Panc1 (cell line): Measurements from ENCODE around the gene CDK2. TPM values are rescaled to one million over a fixed set of nuclear protein-coding genes. Genes with fewer than 3 reads are reported as not detected.
A peak's percentile ranks its signal among the peaks of the same experiment; 100 is the strongest.

Experiments
- ATAC-seq: fragments of 200-7000 bp; cut with Tn5 transposase; 2 replicates; pipeline ENCODE4 v1.9.1; 2020; ENCODE audit warnings: mild to moderate bottlenecking, moderate library complexity
- BruUV-seq: library from RNA; stranded (reverse); fragments of 400-500 nt; replicated peaks from 2 replicates; lab custom pipeline; 2021; lab: Mats Ljungman, UMichigan
- CTCF ChIA-PET: fragments of 300-600 bp; sonication (Branson Sonifier 250); formaldehyde crosslinking; loops from one replicate; lab custom pipeline; 2022; ENCODE audit warnings: antibody characterized with exemption; lab: Charles Lee
- POLR2A ChIA-PET: fragments of 300-600 bp; sonication (Branson Sonifier 250); formaldehyde crosslinking; loops from one replicate; lab custom pipeline; 2022; ENCODE audit warnings: antibody characterized with exemption; lab: Charles Lee
- DNase-seq: peaks from one replicate; pipeline ENCODE4 v3.0.0-alpha.2; 2010; ENCODE audit warnings: low read depth, low spot score
- H3K27ac ChIP-seq: 2 replicates; pipeline ENCODE4 v1.5.1; 2011; ENCODE audit warnings: mild to moderate bottlenecking, low read length, inconsistent platforms
- H3K27me3 ChIP-seq: fragments of 200-500 bp; sonication (Bioruptor generic); 2 replicates; pipeline ENCODE4 v1.6.0; 2014; ENCODE audit warnings: low read length, inconsistent platforms; ENCODE audit not compliant: control insufficient read depth, insufficient read depth
- H3K36me3 ChIP-seq: fragments of 200-500 bp; sonication (Bioruptor generic); 2 replicates; pipeline ENCODE4 v1.5.1; 2014; ENCODE audit warnings: inconsistent platforms, mild to moderate bottlenecking, low read length, moderate library complexity; ENCODE audit not compliant: control insufficient read depth, insufficient read depth
- H3K4me1 ChIP-seq: 2 replicates; pipeline ENCODE4 v1.5.1; 2011; ENCODE audit warnings: inconsistent platforms, mild to moderate bottlenecking, low read length, moderate library complexity; ENCODE audit not compliant: control insufficient read depth, insufficient read depth
- H3K4me3 ChIP-seq, 2 experiments: 2 replicates each; pipeline ENCODE4 v1.5.1; 2011 to 2012; ENCODE audit warnings: low read depth in 2 of 2, low read length in 2 of 2, mild to moderate bottlenecking in 2 of 2, inconsistent platforms in 1 of 2, moderate library complexity in 1 of 2
- H3K9me3 ChIP-seq: fragments of 200-500 bp; sonication (Bioruptor generic); 2 replicates; pipeline ENCODE4 v1.5.1; 2014; ENCODE audit warnings: low read depth, mild to moderate bottlenecking, inconsistent platforms, low read length, moderate library complexity; ENCODE audit not compliant: control insufficient read depth, insufficient read depth
- POLR2AphosphoS5 ChIP-seq: IDR thresholded peaks from 2 replicates; pipeline ENCODE4 v1.6.1; 2012; ENCODE audit warnings: mild to moderate bottlenecking, low read depth, low read length, moderate library complexity
- SIN3A ChIP-seq: IDR thresholded peaks from 2 replicates; pipeline ENCODE4 v1.6.1; 2012; ENCODE audit warnings: low read depth, mild to moderate bottlenecking, low read length, moderate library complexity, borderline replicate concordance; ENCODE audit not compliant: insufficient read depth
- TCF7L2 ChIP-seq: IDR thresholded peaks from 2 replicates; pipeline ENCODE4 v1.6.1; 2011; ENCODE audit warnings: mild to moderate bottlenecking, low read depth, low read length, inconsistent platforms
- in situ Hi-C: cut with HindIII; loops from 2 replicates; pipeline ENCODE4 v1.10.0; 2016; ENCODE audit warnings: low sequenced_read_pairs, low pct_unique_long_range_greater_than_20kb
- intact Hi-C: fragments of 100-400 bp; cut with micrococcal nuclease; formaldehyde crosslinking; loops from one replicate; pipeline ENCODE4 v1.10.0; 2022; ENCODE audit not compliant: unreplicated experiment
- total RNA-seq: library from RNA; stranded (reverse); gene quantifications from one replicate; pipeline ENCODE4 v1.2.1, GENCODE V29; 2021; ENCODE audit not compliant: unreplicated experiment
- TF ChIP-seq, protein P1 (sequence below): fragments of 450-650 bp; IDR thresholded peaks from 2 replicates; pipeline ENCODE4 v1.5.1; 2017; ENCODE audit warnings: mild to moderate bottlenecking
- TF ChIP-seq, protein P2 (sequence below), 2 experiments: IDR thresholded peaks; 2 replicates each; pipeline ENCODE4 v1.6.1; 2011 to 2012; ENCODE audit warnings: low read depth in 2 of 2, control low read depth in 1 of 2, low read length in 1 of 2, mild to moderate bottlenecking in 1 of 2, moderate library complexity in 1 of 2; ENCODE audit not compliant: insufficient read depth in 1 of 2

Gene CDK2
- total RNA-seq, 1 experiment from 2014 or later = 72.9 TPM

DNA sequence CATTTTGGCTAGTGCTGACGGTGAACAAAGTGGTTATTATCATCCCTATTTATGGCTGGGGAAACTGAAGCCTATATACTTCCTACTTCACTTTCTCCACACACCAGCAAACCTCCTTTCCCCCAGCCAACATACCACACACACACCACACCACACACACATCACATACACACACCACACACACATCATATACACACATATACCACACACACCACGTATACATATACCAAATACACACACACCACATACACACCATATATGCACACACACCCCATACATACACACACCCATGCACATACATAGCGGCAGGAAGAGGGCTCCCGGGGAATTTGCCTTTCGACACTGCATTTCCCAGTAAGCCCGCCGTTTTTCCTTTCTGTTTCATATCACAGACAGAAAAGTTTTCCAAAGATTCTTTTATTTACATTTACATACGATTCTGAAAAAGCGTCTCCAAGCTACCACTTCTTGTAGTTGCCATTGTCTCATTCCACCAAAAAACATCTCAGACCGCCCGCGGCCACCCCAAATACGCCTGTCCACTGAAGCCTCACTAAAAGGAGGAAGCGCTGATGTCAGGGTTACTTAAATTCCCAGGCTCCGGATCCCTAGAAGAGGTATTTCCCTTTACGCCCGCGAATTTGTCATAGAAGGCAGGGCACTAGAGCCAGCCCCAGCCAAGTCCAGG lies 6.4 kb downstream of the CDK2 start:
- intact Hi-C loops (no loop called here), in situ Hi-C loops (no loop called here)
- Histone ChIP-seq H3K27me3 (no peaks in the 10 kb centered on the region), H3K9me3 (no peaks in the 10 kb centered on the region), H3K27ac (peak overlapping the region; percentile 95), H3K4me3 (peak overlapping the region; percentile 70 to 80), H3K36me3 (peaks cover 5% of the 10 kb centered on the region; the same call in 1 of the 2 replicates), H3K4me1 (peaks cover 18% of the 10 kb centered on the region)
- ATAC-seq (peak; percentile 20; the same call in 1 of the 2 replicates), DNase-seq (no peak)
- POLR2A ChIA-PET = interaction anchor here (0.6 to 2.1 kb wide), 5 partner anchors 16 to 1311 kb away, joined by 3 to 9 read pairs (median 4); partner anchors contain the start of genes ORMDL2 and SARNP
- TF ChIP-seq, protein P1, sequence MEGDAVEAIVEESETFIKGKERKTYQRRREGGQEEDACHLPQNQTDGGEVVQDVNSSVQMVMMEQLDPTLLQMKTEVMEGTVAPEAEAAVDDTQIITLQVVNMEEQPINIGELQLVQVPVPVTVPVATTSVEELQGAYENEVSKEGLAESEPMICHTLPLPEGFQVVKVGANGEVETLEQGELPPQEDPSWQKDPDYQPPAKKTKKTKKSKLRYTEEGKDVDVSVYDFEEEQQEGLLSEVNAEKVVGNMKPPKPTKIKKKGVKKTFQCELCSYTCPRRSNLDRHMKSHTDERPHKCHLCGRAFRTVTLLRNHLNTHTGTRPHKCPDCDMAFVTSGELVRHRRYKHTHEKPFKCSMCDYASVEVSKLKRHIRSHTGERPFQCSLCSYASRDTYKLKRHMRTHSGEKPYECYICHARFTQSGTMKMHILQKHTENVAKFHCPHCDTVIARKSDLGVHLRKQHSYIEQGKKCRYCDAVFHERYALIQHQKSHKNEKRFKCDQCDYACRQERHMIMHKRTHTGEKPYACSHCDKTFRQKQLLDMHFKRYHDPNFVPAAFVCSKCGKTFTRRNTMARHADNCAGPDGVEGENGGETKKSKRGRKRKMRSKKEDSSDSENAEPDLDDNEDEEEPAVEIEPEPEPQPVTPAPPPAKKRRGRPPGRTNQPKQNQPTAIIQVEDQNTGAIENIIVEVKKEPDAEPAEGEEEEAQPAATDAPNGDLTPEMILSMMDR = no peak
- TF ChIP-seq SIN3A (no peak), POLR2AphosphoS5 (no peak), TCF7L2 (no peak)
- TF ChIP-seq, protein P2, sequence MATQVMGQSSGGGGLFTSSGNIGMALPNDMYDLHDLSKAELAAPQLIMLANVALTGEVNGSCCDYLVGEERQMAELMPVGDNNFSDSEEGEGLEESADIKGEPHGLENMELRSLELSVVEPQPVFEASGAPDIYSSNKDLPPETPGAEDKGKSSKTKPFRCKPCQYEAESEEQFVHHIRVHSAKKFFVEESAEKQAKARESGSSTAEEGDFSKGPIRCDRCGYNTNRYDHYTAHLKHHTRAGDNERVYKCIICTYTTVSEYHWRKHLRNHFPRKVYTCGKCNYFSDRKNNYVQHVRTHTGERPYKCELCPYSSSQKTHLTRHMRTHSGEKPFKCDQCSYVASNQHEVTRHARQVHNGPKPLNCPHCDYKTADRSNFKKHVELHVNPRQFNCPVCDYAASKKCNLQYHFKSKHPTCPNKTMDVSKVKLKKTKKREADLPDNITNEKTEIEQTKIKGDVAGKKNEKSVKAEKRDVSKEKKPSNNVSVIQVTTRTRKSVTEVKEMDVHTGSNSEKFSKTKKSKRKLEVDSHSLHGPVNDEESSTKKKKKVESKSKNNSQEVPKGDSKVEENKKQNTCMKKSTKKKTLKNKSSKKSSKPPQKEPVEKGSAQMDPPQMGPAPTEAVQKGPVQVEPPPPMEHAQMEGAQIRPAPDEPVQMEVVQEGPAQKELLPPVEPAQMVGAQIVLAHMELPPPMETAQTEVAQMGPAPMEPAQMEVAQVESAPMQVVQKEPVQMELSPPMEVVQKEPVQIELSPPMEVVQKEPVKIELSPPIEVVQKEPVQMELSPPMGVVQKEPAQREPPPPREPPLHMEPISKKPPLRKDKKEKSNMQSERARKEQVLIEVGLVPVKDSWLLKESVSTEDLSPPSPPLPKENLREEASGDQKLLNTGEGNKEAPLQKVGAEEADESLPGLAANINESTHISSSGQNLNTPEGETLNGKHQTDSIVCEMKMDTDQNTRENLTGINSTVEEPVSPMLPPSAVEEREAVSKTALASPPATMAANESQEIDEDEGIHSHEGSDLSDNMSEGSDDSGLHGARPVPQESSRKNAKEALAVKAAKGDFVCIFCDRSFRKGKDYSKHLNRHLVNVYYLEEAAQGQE (IDR thresholded peaks at IDR 0.05; ENCODE audit: insufficient read depth in 1 of 2, low read depth in 2 of 2, low read length in 1 of 2) = no peak
- TSS peak; percentile 99 for BruUV-seq
- CTCF ChIA-PET = interaction anchor here (0.7 to 1.2 kb wide), 2 partner anchors 23 to 112 kb away, joined by 3 to 5 read pairs; no protein-coding TSS in a partner anchor

DNA sequence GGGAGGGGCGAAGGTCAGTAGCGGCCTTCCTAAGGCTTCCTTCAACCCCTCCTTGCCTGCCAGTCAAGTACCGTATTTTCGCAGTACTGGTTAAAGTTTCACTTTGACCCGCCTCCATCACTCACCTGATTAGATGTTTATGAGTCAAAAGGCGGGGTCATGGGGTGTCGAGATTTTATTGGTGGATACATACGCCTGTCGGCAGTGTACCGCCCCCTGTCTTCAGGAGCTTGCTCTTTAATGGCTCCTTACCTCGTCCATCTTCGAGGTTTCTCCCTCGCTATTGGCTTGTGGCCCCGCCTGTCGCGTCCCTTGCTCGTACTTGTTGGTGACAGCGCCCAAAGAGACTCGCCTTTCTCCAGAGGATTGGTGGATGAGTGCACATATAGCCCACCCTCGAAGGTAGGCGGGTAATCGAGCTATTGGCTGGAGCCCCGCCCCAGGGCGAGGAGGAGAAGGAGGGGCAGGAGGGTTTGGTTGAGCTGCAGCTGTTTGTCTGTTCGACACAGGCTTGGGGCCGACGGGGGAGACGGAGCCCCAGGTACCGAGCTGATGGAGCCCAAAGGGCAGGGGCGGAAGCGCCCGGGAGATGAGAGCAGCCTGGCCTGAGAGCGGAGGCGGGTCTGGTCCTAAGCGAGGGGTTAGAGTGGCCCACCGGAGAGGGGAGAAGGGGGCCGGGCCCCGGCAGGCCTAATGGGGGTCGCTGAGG lies 7.1 kb downstream of the CDK2 start, which contains the start of gene RAB5B:
Gene RAB5B, plus strand, starts transcription at position 480 of the 709 bp plus-strand sequence. CDS start 12,883 bp downstream, outside the sequence.
- DNase-seq = peak; percentile 100
- intact Hi-C loops = no loop called here
- Histone ChIP-seq H3K27ac (peak within 1 kb of the TSS; percentile 95), H3K4me3 (peak within 1 kb of the TSS; percentile 90 to 98), H3K27me3 (no peaks in the 10 kb centered on the region), H3K9me3 (no peaks in the 10 kb centered on the region), H3K4me1 (peaks cover 18% of the 10 kb centered on the region), H3K36me3 (peaks cover 5% of the 10 kb centered on the region; the same call in 1 of the 2 replicates)
- peak; percentile 98 for ATAC-seq
- TF ChIP-seq, protein P1 = no peak
- TF ChIP-seq, protein P2 (IDR thresholded peaks at IDR 0.05; ENCODE audit: insufficient read depth in 1 of 2, low read depth in 2 of 2, low read length in 1 of 2) = no peak
- TF ChIP-seq TCF7L2 (peak; percentile 68), SIN3A (peak; percentile 52; the same call in 1 of the 2 replicates), POLR2AphosphoS5 (no peak; the same call in 1 of the 2 replicates)
- POLR2A ChIA-PET = interaction anchor here (0.5 to 2.1 kb wide), 9 partner anchors 11 to 1311 kb away, joined by 3 to 9 read pairs (median 4); partner anchors contain the start of genes ORMDL2 and SARNP
- no TSS peak for BruUV-seq
- CTCF ChIA-PET = interaction anchor here (0.7 to 1.2 kb wide), 3 partner anchors 22 to 112 kb away, joined by 3 to 5 read pairs (median 3); no protein-coding TSS in a partner anchor
- in situ Hi-C loops = no loop called here
